Gastroesophageal sphincter (tissue), 4 donors: ENCODE results near the gene GNLY. TPM values are rescaled to one million over a fixed set of nuclear protein-coding genes. Genes with fewer than 3 reads are reported as not detected.

ENCODE experiments used
- ATAC-seq: fragments of 150-250 bp; one replicate; pipeline ENCODE4 v1.9.1; 2016; ENCODE audit warnings: mild to moderate bottlenecking, moderate library complexity
- H3K27ac ChIP-seq, 4 donors: fragments of 200-600 bp; sonication (generic) in 3 of 4; 1 replicate in 3 of 4; 2 replicates in 1 of 4; pipeline ENCODE4 v1.5.1; 2016 to 2019
- H3K27me3 ChIP-seq: fragments of 200-600 bp; sonication (generic); one replicate; pipeline ENCODE4 v1.5.1; 2019
- H3K36me3 ChIP-seq, 2 donors: fragments of 200-600 bp; sonication (generic); one replicate each; pipeline ENCODE4 v1.5.1; 2019; ENCODE audit warnings: control low read depth in 1 of 2
- H3K4me1 ChIP-seq, 3 donors: fragments of 200-600 bp; sonication (generic); 1 replicate in 2 of 3; 2 replicates in 1 of 3; pipeline ENCODE4 v1.5.1; 2016 to 2019; ENCODE audit warnings: control low read depth in 2 of 3
- H3K4me3 ChIP-seq, 2 donors: fragments of 200-600 bp; sonication (generic); one replicate each; pipeline ENCODE4 v1.5.1; 2019; ENCODE audit warnings: mild to moderate bottlenecking in 1 of 2, moderate library complexity in 1 of 2
- H3K9me3 ChIP-seq, 3 donors: fragments of 200-600 bp; sonication (generic); one replicate each; pipeline ENCODE4 v1.5.1; 2017 to 2019; ENCODE audit warnings: control low read depth in 2 of 3
- CTCF ChIP-seq, 4 experiments: fragments of 200-600 bp in 2 of 4; fragments of 450-650 bp in 2 of 4; sonication (generic) in 1 of 4; IDR thresholded peaks; one replicate each; pipeline ENCODE4 v1.5.1; 2017 to 2019; ENCODE audit warnings: antibody characterized with exemption in 4 of 4, mild to moderate bottlenecking in 2 of 4, moderate library complexity in 2 of 4
- EP300 ChIP-seq: sonication (generic); formaldehyde crosslinking; IDR thresholded peaks from one replicate; pipeline ENCODE4 v1.6.1; 2017; ENCODE audit warnings: antibody characterized with exemption, mild to moderate bottlenecking
- POLR2A ChIP-seq, 2 donors: fragments of 450-650 bp; IDR thresholded peaks; one replicate each; pipeline ENCODE4 v1.6.1; 2017; ENCODE audit warnings: antibody characterized with exemption in 2 of 2, mild to moderate bottlenecking in 2 of 2, moderate library complexity in 1 of 2
- POLR2AphosphoS5 ChIP-seq: sonication (generic); formaldehyde crosslinking; IDR thresholded peaks from one replicate; pipeline ENCODE4 v1.6.1; 2017; ENCODE audit warnings: antibody characterized with exemption
- WGBS, 2 donors: methylation state at CpG; one replicate each; pipeline ENCODE4 v1.1.5; 2018; ENCODE audit warnings: low coverage in 1 of 2; 5-methylcytosine and 5-hydroxymethylcytosine counted together
- total RNA-seq, 4 donors: library from RNA; depleted of rRNA; stranded (reverse); fragments of >200 nt; gene quantifications; one replicate each; pipeline ENCODE4 v1.1.0, GENCODE V29; 2016

GNLY gene
- total RNA-seq, 4 donors from 2014 or later = 0.54 to 3.1 TPM; not detected in 2

GRCh38 chr2:85718885-85719492 is 24.8 kb downstream of the GNLY start:
- 90% methylated on average over 8 of the region's 10 CpGs; no CpG with 5 or more reads in 1 of the 2 donors for WGBS, 2 donors
- H3K27ac ChIP-seq = no peak overlapping the region
- no peaks in the 10 kb centered on the region for H3K9me3 ChIP-seq
- no peak overlapping the region for H3K4me3 ChIP-seq
- H3K36me3 ChIP-seq = no peaks in the 10 kb centered on the region
- no peaks in the 10 kb centered on the region for H3K27me3 ChIP-seq
- no peak for ATAC-seq
- TF ChIP-seq POLR2AphosphoS5 = no peak
- TF ChIP-seq EP300 = no peak
- TF ChIP-seq CTCF (IDR thresholded peaks at IDR 0.05) = no peak
- TF ChIP-seq POLR2A (IDR thresholded peaks at IDR 0.05) = no peak
- H3K4me1 ChIP-seq = no peaks in the 10 kb centered on the region

DNA sequence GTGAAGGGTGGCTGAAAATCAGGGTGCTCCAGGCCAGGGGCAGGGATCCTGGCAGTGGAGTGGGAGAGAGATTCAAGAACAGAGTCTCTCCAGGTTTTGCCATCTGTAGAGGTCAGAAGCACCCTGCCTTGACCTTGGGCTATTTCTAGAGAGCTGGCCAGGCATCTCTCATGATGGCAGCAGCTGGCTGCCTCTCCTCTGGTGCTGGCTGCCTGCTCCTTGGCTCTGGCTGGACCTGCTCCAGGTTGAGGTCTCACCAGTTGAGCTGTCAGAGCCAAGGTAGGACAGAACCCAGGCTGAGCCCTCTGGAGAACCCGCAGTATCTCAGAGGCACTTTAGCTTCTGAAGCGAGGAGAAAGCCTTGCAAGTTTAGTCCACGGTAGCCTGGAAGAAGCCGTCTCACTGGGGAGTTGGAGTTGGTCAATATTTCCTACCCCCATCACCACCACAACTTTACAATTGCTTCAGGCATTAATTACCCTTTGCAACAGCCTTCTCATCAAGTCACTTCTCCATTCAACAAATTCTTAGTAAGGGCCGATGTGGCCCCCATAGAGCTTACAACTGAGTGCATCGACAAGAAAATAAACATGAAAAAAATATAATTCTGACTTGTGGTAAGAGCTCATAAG is 25.6 kb downstream of the GNLY start:
- 92% methylated on average over 2 of the region's 6 CpGs; no CpG with 5 or more reads in 1 of the 2 donors for WGBS, 2 donors
- no peaks in the 10 kb centered on the region for H3K36me3 ChIP-seq
- no peak overlapping the region for H3K4me3 ChIP-seq
- TF ChIP-seq EP300 = no peak
- TF ChIP-seq POLR2A (IDR thresholded peaks at IDR 0.05) = no peak
- no peak for TF ChIP-seq POLR2AphosphoS5
- TF ChIP-seq CTCF (IDR thresholded peaks at IDR 0.05) = no peak
- H3K27me3 ChIP-seq = no peaks in the 10 kb centered on the region
- no peaks in the 10 kb centered on the region for H3K4me1 ChIP-seq
- H3K27ac ChIP-seq = no peak overlapping the region
- no peak for ATAC-seq
- H3K9me3 ChIP-seq = no peaks in the 10 kb centered on the region

- 40 to 72% methylated on average over 1 of the region's 1 CpG for WGBS, 2 donors
- no peaks in the 10 kb centered on the region for H3K36me3 ChIP-seq
- H3K27ac ChIP-seq = no peak overlapping the region
- H3K27me3 ChIP-seq = no peaks in the 10 kb centered on the region
- no peaks in the 10 kb centered on the region for H3K4me1 ChIP-seq
- ATAC-seq = no peak
- TF ChIP-seq POLR2A (IDR thresholded peaks at IDR 0.05) (no peak), CTCF (IDR thresholded peaks at IDR 0.05) (no peak), POLR2AphosphoS5 (no peak), EP300 (no peak)
- H3K9me3 ChIP-seq = no peaks in the 10 kb centered on the region
- no peak overlapping the region for H3K4me3 ChIP-seq
Measured at GRCh38 chr2:85720533-85720932, 26.4 kb downstream of the GNLY start.

- Histone ChIP-seq H3K27me3 (no peaks in the 10 kb centered on the region), H3K36me3 (no peaks in the 10 kb centered on the region), H3K4me1 (no peaks in the 10 kb centered on the region), H3K9me3 (no peaks in the 10 kb centered on the region), H3K4me3 (no peak overlapping the region), H3K27ac (no peak overlapping the region)
- TF ChIP-seq POLR2AphosphoS5 (no peak), POLR2A (IDR thresholded peaks at IDR 0.05) (no peak)
- no peak for ATAC-seq
- WGBS, 2 donors = 86 to 100% methylated on average over 1 to 4 of the region's 4 CpGs
Measured at GRCh38 chr2:85721641-85722040, 27.5 kb downstream of the GNLY start.

GRCh38 chr2:85722519-85722918 is 28.4 kb downstream of the GNLY start:
- no peak for ATAC-seq
- 88 to 100% methylated on average over 3 to 4 of the region's 6 CpGs for WGBS, 2 donors
- no peak overlapping the region for H3K27ac ChIP-seq
- H3K4me1 ChIP-seq = no peaks in the 10 kb centered on the region
- no peak for TF ChIP-seq POLR2AphosphoS5
- no peak for TF ChIP-seq POLR2A (IDR thresholded peaks at IDR 0.05)
- TF ChIP-seq CTCF (IDR thresholded peaks at IDR 0.05) = no peak
- no peak for TF ChIP-seq EP300
- no peaks in the 10 kb centered on the region for H3K9me3 ChIP-seq
- H3K27me3 ChIP-seq = no peaks in the 10 kb centered on the region
- no peaks in the 10 kb centered on the region for H3K36me3 ChIP-seq
- no peak overlapping the region for H3K4me3 ChIP-seq
